Stimulated activated CD8-positive, alpha-beta memory T cell treated with anti-CD3 and anti-CD28 coated beads, Interleukin-4, amount 100 ng/mL, for 4 hours (primary cell): ENCODE results near the gene METTL25.
"Not testable (repeated sequence)": the region's sequence is repeated elsewhere in the genome, so short reads cannot be mapped to it uniquely, and the experiment has no call there.

Experiments
- DNase-seq, 2 donors: peaks; one replicate each; pipeline ENCODE4 v3.0.0-alpha.2; 2020; ENCODE audit warnings: low read depth in 2 of 2, low spot score in 1 of 2

The METTL25 gene

DNA sequence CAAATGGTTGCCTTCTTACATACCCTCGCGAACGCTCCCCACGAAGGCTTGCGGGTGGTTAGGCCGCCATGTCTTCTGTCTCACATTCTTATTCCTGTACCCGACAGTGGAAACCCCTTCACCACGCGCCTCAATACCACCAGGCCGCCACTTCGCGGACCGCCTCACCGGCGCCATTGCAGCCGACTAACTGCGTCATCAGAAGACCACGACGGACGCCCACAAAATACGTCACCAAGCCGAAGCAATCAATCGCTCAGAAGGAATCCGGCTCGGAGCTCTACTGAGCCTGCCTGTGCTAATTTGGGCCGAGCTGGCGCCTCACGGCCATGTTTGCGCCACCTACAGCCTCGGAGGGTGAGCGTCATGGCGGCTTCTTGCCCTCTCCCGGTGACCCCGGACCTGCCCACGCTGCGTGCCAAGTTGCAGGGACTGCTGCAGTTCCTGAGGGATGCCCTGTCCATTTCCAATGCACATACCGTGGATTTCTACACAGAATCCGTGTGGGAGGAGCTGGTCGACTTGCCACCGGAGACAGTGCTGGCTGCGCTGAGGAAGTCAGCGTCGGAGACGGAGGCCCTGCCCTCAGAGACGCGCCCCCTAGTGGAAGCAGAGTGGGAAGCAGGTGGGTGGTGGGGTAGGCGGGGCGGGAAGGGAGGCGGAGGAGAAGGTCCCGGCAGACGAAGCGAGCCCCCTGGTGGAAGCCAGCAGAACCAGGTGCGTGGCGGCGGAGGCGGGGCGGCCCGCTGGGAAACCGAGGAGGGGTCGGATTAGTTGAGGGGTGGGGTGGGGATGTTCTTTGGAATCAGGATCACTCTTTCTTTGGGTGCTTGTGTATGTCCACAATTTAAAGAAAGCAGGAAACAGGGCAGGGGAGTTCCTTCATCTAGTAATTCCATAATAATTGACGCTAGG is at the start of gene METTL25, which contains the start of gene CCDC59:
Gene METTL25, plus strand, starts transcription at position 330 of the 915 bp plus-strand sequence. Its CDS starts 37 bp downstream, at position 367.
Gene CCDC59, minus strand, starts transcription at position 188 of the 915 bp plus-strand sequence. Its CDS starts 11 bp downstream, at position 177.
- DNase-seq: peak; percentile 94 to 98

GRCh38 chr12:82314406-82314892 is 43.9 kb upstream of the METTL25 start:
- no peak for DNase-seq

DNA sequence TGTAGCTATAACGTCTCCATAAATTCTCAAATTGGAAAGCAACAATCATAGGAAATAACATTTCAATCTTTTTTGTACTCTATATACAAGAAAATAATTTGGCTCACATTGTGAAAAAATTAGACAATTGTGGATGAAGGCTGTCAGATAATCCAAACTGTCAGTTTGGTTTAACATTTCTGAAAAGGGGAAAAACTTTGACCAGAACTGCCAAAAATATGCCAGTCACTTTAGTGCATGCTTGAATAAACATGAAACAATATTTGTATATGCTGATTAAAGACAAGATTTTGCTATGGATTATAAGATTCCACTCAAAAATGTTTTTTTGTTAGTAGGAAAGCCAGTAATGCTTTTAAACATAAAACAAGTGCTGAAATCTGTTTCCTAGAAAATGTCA is 39.1 kb upstream of the METTL25 start:
- no peak for DNase-seq

GRCh38 chr12:82325540-82326336 is 32.6 kb upstream of the METTL25 start:
- no peak for DNase-seq

DNA sequence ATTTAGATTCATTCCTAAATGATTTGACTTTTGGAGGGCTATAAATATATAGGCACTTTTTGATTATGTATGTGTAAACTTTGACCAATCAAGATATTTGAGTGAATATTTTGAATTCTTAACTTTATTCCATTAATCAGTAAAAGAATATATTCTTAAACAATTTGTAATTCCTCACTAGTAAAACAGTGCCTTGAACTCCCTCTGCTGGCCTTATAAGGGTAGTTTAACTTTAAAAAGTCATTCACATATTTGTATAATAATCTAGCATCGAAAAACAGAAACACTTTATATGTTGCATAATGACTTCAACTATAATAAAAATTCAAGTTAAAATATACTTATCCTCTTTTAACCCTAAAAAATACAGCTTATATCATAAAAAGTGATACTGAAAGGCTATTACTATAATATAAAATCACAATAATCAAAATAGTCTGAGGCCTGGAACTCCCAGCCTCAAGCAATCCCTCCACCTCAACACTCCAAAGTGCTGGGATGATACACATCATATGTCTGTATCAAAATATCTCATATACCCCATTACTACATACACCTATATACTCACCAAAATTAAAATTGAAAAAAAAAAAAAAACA is 31.3 kb upstream of the METTL25 start:
- DNase-seq: no peak

- no peak for DNase-seq
Observed at GRCh38 chr12:82327861-82328260, 30.5 kb upstream of the METTL25 start.

- no peak for DNase-seq
Observed at GRCh38 chr12:82329508-82329907, 28.8 kb upstream of the METTL25 start.

DNA sequence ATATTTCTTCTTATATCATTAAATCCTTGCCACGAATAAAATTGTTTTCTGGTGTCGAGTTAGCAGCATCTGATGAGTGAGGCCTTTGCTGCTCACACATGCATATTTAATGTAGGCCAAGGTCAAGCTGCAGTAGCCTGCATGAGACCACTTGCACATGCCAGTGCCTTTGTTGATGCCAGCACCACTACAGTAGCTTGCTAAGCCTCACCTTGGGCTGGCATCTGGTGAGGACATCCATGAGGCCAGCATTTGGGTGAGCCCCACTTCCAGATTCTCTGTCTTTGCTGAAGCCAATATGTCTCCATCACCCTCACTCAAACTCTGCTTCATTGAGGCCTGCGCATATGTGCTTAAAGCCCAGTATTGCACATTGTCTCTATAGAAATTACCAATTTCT is 8.2 kb upstream of the METTL25 start:
- no peak for DNase-seq

DNA sequence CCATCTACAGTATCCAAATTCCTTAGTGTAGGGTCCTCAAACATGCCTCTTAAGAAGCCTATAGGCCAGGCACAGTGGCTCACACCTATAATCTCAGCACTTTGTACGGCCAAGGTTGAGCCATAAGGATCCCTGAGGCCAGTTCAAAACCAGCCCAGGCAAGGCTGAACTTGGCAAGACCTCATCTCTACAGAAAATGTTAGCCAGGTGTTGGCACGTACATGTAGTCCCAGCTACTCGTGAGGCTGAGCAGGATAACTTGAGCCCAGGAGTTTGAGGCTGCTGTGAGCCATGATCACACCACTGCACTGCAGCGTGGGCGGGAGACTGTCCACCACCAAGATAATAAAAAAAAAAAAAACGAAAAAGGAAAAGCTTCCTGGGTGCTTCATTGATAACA is 6.9 kb upstream of the METTL25 start:
- no peak for DNase-seq

GRCh38 chr12:82357340-82357739 is 989 bp upstream of the METTL25 start:
- no peak for DNase-seq

GRCh38 chr12:82357845-82358199 is 507 bp upstream of the METTL25 start:
- no peak for DNase-seq

DNA sequence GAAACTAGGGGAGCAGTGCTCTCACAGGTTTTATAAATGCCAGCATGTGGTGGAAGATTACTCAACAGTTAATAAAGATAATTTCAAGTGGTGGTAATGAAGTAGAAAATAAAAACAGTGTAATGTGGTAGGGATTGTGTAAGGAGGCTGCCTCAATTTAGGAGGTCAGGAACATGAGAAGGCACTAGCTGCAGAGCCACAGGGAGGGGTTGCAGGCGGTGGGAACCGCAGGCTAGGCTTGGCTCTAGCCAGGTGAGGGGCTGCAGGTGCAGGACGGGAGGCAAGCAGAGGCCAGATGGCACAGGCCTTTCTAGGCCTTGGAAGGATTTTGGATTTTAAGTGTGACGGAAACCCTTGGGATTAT is 768 bp downstream of the METTL25 start:
- no peak for DNase-seq

DNA sequence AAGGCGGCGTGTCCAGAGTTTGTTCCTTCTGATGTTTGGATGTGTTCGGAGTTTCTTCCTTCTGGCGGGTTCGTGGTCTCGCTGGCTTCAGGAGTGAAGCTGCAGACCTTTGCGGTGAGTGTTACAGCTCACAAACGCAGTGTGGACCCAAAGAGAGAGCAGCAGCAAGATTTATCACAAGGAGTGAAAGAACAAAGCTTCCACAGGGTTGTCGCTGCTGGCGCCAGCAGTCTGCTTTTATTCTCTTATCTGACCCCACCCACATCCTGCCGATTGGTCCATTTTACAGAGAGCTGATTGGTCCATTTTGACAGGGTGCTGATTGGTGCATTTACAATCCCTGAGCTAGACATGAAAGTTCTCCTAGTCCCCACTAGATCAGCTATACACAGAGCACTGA is 2.5 kb downstream of the METTL25 start:
- not testable (repeated sequence) for DNase-seq

DNA sequence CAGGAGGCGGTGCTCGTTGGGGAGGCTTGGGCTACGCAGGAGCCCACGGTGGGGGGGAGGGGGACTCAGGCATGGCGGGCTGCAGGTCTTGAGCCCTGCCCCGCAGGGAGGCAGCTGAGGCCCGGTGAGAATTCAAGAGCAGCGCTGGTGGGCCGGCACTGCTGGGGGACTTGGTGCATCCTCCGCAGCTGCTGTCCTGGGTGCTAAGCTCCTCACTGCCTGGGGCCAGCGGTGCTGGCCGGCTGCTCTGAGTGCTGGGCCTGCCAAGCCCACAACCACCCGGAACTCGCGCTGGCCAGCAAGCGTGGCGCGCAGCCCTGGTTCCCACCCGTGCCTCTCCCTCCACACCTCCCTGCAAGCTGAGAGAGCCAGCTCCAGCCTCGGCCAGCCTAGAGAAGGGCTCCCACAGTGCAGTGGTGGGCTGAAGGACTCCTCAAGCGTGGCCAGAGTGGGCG is 3.2 kb downstream of the METTL25 start:
- no peak for DNase-seq

- DNase-seq: no peak
Observed at GRCh38 chr12:82363990-82364389, 5.7 kb downstream of the METTL25 start.

GRCh38 chr12:82366197-82366596 is 7.9 kb downstream of the METTL25 start:
- DNase-seq: no peak

DNA sequence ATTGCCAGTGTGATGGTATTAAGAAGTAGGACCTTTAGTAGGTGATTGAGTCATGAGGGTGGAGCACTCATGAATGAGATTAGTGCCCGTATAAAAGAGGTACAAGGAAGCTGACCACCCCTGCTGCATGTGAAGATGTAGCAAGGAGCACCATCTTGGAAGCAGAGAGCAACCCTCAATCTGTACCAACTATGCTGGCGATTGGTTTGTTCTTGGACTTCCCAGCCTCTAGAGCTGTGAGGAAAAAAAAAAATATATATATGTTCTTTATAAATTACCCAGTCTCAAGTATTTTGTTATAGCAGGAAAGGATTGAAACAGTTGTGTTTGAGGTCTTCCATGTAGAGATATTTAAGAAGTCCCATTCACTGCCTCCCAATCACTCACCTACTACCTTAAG is 16.9 kb downstream of the METTL25 start:
- DNase-seq: no peak

DNA sequence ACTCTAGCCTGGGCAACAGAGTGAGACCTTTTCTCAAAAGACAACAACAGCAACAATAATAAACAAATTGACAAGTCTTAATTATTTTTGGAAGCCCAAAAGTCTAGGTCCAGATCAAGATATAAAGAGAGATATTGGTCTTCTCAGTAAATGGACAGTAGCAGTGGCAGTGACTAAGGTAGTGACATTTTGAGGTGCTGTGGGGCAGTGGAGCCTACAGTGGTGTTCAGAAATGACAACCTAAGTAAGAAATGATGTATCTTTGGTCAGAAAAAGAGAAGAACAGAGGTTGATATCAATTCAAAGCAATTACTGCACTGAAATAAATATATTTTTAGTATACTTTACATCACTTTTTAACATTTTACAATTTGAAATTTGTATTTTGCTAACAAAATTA is 20.7 kb downstream of the METTL25 start:
- no peak for DNase-seq

GRCh38 chr12:82383930-82384552 is 25.7 kb downstream of the METTL25 start:
- DNase-seq: no peak

DNA sequence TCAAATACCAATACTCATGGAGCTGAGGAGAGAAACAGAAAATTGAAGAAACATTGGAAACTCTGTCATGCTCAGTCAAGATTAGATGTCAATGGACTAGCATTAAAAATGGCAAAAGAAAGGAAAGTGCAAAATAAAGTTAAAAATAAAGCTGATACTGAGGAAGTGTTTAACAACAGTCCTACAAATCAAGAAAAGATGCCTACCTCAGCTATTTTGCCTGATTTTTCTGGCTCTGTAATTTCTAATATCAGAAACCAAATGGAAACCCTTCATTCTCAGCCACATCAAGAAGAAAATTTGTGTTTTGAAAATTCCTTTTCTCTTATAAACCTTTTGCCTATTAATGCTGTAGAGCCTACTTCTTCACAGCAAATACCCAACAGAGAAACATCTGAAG is 40.5 kb downstream of the METTL25 start:
- no peak for DNase-seq

GRCh38 chr12:82400819-82401218 is 42.5 kb downstream of the METTL25 start:
- no peak for DNase-seq
